ENCODE data around the gene CBLB.
"Not testable (repeated sequence)": the region's sequence is repeated elsewhere in the genome, so short reads cannot be mapped to it uniquely, and the experiment has no call there.

CBLB gene

DNA sequence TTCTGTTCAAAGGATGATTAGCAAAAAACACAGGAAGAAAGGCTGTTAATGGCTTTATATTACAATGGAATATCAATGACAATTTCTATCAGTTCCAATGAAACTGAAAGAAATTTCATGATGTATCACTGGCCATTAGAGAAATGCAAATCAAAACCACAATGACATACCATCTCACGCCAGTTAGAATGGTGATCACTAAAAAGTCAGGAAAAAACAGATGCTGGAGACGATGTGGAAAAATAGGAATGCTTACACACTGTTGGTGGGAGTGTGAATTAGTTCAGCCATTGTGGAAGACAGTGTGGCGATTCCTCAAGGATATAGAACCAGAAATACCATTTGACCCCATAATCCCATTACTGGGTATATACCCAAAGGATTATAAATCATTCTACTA is 53.5 kb downstream of the CBLB start:
- not testable (repeated sequence) for DNase-seq

- DNase-seq = no peak
Measured at GRCh38 chr3:105813710-105814109, 55.1 kb downstream of the CBLB start.

- no peak for DNase-seq
Measured at GRCh38 chr3:105812194-105812586, 56.6 kb downstream of the CBLB start.

DNA sequence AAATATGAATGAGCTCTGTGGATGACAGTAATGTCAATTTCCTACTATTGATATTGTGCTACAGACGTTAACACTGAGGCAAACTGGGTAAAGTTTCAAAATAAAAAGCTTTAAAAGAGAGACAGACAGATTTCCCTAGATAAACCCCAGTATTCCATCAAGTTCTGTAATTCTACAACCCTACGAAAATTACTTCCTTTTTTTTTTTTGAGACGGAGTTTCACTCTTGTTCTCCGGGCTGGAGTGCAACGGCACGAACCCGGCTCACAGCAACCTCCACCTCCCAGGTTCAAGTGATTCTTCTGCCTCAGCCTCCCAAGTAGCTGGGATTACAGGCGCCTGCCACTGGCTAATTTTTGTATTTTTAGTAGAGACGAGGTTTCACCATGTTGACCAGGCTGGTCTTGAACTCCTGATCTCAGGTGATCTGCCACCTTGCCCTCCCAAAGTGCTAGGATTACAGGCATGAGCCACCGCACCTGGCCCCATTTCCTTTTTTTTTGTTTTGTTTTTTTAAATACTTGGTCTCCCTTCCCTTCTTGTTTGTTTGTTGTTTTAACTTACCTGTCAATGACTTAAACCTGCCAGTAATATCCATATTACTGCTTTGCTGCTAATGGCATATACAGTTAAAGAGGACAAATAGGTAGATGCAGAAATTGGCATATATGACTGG is 57.2 kb downstream of the CBLB start:
- DNase-seq = no peak

GRCh38 chr3:105809208-105809888 is 59.5 kb downstream of the CBLB start:
- DNase-seq = no peak

GRCh38 chr3:105807701-105808100 is 61.1 kb downstream of the CBLB start:
- DNase-seq = no peak

- DNase-seq = no peak
Measured at GRCh38 chr3:105807146-105807545, 61.7 kb downstream of the CBLB start.

- DNase-seq = peak; percentile 21
Measured at GRCh38 chr3:105806359-105806758, 62.5 kb downstream of the CBLB start.

DNA sequence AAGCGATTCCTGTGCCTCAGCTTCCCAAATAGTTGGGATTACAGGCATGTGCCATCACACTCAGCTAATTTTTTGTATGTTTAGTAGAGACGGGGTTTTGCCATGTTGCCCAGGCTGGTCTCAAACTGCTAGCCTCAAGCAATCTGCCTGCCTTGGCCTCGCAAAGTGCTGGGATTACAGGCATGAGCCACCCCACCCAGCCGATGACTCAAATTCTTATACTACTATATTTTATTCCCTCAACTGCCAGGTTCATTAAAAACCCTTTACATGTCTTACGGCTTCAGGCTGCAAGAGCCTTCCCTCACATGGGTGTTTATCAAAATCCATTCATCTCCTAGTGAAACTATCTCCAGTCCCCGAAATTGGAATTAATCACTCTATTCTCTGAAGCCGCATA is 63.4 kb downstream of the CBLB start:
- no peak for DNase-seq

DNA sequence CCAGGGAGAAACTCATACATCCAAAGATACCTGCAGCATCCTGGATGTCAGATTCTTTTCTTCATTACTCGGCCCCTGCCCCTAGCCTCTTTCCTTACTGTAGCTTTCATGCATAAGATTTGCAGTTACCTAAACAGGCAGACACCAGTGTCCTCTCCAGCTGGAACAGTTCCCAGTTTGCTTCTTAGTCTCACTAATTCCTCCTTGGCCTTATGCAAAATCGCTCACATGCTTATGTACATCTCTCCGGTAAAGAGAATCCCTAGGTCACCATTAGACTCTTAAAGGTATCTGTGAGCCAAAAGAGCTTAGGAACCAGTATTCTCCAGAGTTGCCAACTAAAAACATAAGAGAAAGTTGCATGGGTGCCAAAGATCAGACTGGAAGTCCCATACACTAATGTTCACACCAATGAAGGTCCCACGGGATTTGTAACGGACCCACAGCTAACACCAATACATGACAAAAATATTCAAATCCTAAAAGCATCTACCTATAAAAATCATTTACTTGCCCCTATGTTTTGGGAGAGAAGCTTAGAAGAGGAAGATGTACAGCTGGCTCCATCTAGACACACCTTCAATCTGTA is 66.6 kb downstream of the CBLB start:
- DNase-seq = no peak

- no peak for DNase-seq
Measured at GRCh38 chr3:105801397-105801796, 67.4 kb downstream of the CBLB start.

- DNase-seq = no peak
Measured at GRCh38 chr3:105800320-105800719, 68.5 kb downstream of the CBLB start.

- no peak for DNase-seq
Measured at GRCh38 chr3:105799286-105799685, 69.5 kb downstream of the CBLB start.

DNA sequence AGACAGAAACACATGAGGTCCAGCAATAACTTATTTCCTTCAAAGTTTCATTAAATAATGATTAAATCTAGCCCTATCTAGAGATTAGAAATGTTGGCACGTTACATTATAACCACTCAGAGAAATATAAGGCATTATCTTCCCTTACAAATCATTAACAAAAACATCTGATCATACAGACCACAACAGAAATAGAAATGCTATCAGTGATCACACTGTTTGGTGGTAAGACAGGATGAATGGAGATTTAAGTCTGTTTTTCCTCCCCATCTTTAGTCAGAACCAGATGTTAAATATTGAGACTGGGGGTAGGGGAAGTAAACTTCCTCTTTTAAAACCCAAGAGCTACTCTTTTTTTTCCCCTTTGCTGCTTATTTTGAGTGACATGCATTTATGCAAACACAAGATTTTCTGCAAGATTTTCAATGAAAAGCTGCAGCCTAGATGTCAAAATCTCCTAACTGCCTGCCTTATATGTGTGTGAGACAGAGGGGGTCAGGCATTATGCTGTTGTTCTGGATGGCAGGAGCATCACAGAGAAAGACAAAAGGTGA is 70.4 kb downstream of the CBLB start:
- no peak for DNase-seq

GRCh38 chr3:105793040-105793439 is 75.8 kb downstream of the CBLB start:
- DNase-seq = no peak

DNA sequence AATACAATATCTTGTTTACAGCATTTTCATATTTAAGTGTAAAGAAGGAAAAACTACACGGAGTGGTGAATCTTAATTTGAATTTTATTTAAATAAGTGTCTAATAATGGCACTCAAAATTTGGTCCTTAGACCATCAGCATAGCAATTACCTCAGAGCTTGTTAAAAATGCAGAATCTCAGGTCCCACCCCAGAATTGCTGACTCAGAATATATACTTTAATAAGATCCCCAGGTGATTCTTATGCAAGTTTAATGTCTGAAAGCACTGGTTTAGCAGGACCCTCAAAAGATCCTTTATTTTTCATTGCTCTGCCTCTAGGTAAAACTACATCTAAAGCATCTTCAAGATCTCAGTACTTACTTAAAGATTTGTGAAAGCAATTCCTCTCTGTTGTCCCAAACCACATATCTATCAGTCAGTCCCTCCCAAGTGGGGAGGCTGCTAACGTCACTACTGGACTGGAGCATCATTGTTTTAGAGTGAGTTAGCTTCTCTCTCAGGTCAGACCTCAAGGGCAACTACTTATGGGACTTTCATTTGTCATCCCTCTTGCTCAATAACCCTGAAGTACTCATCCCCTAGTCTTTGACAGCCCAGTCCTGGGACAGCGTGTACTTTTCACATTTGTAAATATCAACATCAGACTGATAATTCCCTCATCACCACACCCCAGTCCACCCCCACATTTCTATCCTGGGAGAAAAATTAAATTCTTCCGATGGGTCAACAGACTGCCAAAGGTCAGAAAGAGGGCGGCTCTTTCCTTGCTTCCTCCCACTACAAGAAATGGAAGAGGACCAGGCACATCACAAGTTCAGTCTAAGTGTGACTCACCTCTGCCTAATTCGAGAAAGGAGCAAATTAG is 76.7 kb downstream of the CBLB start:
- no peak for DNase-seq

- DNase-seq = no peak
Measured at GRCh38 chr3:105791131-105791530, 77.7 kb downstream of the CBLB start.

GRCh38 chr3:105790534-105790933 is 78.3 kb downstream of the CBLB start:
- no peak for DNase-seq

GRCh38 chr3:105788593-105788992 is 80.2 kb downstream of the CBLB start:
- DNase-seq = no peak

DNA sequence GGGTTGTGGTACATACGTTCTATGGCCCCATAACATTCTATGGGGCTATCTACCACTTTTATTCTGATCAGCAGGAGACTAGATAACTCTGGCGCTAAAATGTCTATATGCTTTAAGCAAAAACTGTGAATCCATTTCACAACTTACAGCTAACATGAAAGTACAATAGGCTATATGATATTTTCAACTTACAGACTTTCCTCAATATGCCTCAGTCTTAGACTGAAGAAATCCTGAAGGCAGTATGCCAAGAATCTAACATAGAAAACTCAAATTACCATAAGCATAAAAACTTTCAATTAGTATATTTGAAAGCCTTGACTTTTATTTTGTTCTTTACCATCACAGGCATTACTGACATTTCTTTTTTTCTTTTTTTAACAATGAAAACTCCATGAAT is 81.4 kb downstream of the CBLB start:
- no peak for DNase-seq

- no peak for DNase-seq
Measured at GRCh38 chr3:105786990-105787389, 81.8 kb downstream of the CBLB start.

DNA sequence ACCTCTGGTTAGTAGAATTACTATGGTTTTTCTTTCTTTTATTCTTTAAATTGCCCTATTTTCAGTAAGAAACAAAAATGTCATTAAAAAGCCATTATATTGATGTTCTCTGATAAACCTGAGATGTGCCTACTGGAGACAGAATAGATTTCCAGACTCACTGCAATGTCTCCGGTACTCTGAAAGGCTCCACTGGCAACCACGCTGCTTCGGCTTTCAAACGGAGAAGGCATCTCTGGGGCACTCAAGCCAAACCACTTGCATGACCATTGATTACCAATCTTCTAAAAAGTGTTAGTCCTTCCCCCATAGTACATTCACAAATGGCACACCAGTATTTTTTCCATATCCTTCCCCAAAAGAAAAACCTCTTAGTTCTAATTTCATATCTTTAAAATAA is 82.6 kb downstream of the CBLB start:
- no peak for DNase-seq

DNA sequence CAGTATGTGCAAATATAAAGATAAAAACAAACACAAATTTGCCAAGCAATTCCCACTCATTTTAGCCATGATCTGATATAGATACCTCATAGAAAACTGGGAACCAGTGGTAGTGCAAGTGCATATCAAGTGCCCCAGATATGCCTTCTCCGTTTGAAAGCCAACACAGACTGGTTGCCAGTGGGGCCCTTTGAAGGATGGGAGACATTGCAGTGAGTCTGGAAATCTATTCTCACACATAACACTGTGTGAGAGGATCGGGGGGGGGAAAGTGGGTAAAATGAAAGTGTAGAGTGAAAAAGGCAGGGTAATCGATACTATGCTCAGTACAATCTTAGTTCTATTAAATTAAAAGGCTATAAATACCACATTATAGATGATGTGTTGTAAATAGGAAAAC is 83.0 kb downstream of the CBLB start:
- DNase-seq = no peak

All from amniotic stem cell (primary cell).